ENCODE results near the gene SH3PXD2A. TPM values are rescaled to one million over a fixed set of nuclear protein-coding genes. Genes with fewer than 3 reads are reported as not detected.

The SH3PXD2A gene
- total and polyA plus RNA-seq, 10 of the 15 experiments (the other 5 are each of a cell fraction or from before 2014, with no cell fraction given) = 0.63 to 14.0 (median 4.4) TPM

- TF ChIP-seq IRF5 (IDR thresholded peaks at IDR 0.05; ENCODE audit: borderline replicate concordance) = no peak
- TF ChIP-seq EP300 (IDR thresholded peaks at IDR 0.05; ENCODE audit: borderline replicate concordance in 1 of 2, control insufficient read depth in 1 of 2, low read depth in 2 of 2, low read length in 2 of 2) = no peak
- no peak for TF ChIP-seq POLR2AphosphoS2 (IDR thresholded peaks at IDR 0.05; ENCODE audit: low read depth, low read length)
- no peak for TF ChIP-seq GABPA (IDR thresholded peaks at IDR 0.05; ENCODE audit: low read depth)
- TF ChIP-seq NR2F1 (conservative IDR thresholded peaks at IDR 0.05) = 0 out of 2 replicates have a peak, but pooled peaks have one; percentile 26
- TF ChIP-seq ZNF592 (IDR thresholded peaks at IDR 0.05) = no peak
- TF ChIP-seq RELB (IDR thresholded peaks at IDR 0.05; ENCODE audit: low read depth) = no peak
- TF ChIP-seq ELK1 (IDR thresholded peaks at IDR 0.05; ENCODE audit: low read depth, low read length) = no peak
- TF ChIP-seq RUNX3 (IDR thresholded peaks at IDR 0.05; ENCODE audit: low read length) = no peak
- TF ChIP-seq TAF1 (IDR thresholded peaks at IDR 0.05; ENCODE audit: borderline replicate concordance, low read depth, low read length) = no peak
- no peak for TF ChIP-seq SIN3A (IDR thresholded peaks at IDR 0.05; ENCODE audit: low read depth, low read length)
- TF ChIP-seq ZBTB4 (CRISPR knock-in tag; IDR thresholded peaks at IDR 0.05) = no peak
- TF ChIP-seq NRF1 (conservative IDR thresholded peaks at IDR 0.05; ENCODE audit: low read depth, low read length) = no peak
- TF ChIP-seq SPI1 (IDR thresholded peaks at IDR 0.05; ENCODE audit: borderline replicate concordance, insufficient read depth, low read depth, low read length) = peak; percentile 72; the same call in 1 of the 2 replicates
- TF ChIP-seq PAX5 (IDR thresholded peaks at IDR 0.05; ENCODE audit: borderline replicate concordance, low read depth, low read length) = no peak
Observed at GRCh38 chr10:103551619-103552602, 303.5 kb downstream of the SH3PXD2A start (continued).

Measured in GM12878 (cell line).